GM12878 (cell line): ENCODE measurements around the gene BTK. TPM values are rescaled to one million over a fixed set of nuclear protein-coding genes. Genes with fewer than 3 reads are reported as not detected.

Experiments used
- ATAC-seq: fragments of 200-7000 bp; cut with Tn5 transposase; 3 replicates; pipeline ENCODE4 v1.9.1; 2020; ENCODE audit warnings: mild to moderate bottlenecking, moderate library complexity
- BruUV-seq: library from RNA; stranded (reverse); fragments of 400-500 nt; replicated peaks from 2 replicates; lab custom pipeline; 2021; lab: Mats Ljungman, UMichigan
- CTCF ChIA-PET: fragments of 300-600 bp; sonication (Branson Sonifier 250); formaldehyde crosslinking; extraction: SDS; loops from one replicate; lab custom pipeline; 2021; ENCODE audit warnings: inconsistent platforms; lab: Yijun Ruan, JAX
- POLR2A ChIA-PET: fragments of 350-600 bp; formaldehyde crosslinking; extraction: SDS; loops from one replicate; lab custom pipeline; 2021; ENCODE audit warnings: inconsistent platforms; lab: Charles Lee
- RAD21 ChIA-PET: fragments of 300-600 bp; sonication (Branson Sonifier 250); formaldehyde crosslinking; loops from one replicate; lab custom pipeline; 2023; ENCODE audit warnings: antibody characterized with exemption; ENCODE audit not compliant: unreplicated experiment; lab: Charles Lee
- SMC1A ChIA-PET: fragments of 300-600 bp; sonication (Branson Sonifier 250); formaldehyde crosslinking; loops from one replicate; lab custom pipeline; 2023; ENCODE audit not compliant: unreplicated experiment, uncharacterized antibody; lab: Charles Lee
- DNase-seq: peaks from one replicate; pipeline ENCODE4 v3.0.0-alpha.2; 2011; ENCODE audit warnings: low read depth, low spot score
- FAIRE-seq: peaks from 3 replicates; lab custom pipeline; 2011; peaks lifted over from hg19 to GRCh38; lab: Jason Lieb, UNC
- H2AFZ ChIP-seq: 2 replicates; pipeline ENCODE4 v1.6.0; 2011; ENCODE audit warnings: low read depth, low read length, control low read depth; ENCODE audit not compliant: control insufficient read depth
- H3K27ac ChIP-seq: 2 replicates; pipeline ENCODE4 v1.5.1; 2011; ENCODE audit warnings: control low read depth; ENCODE audit not compliant: control insufficient read depth, insufficient read depth
- H3K27me3 ChIP-seq, 2 experiments: replicated peaks in 1 of 2; 2 replicates each; pipeline versions ENCODE4 v1.6.0 to v1.6.1; 2011; ENCODE audit warnings: low read length in 1 of 2; ENCODE audit not compliant: control insufficient read depth in 2 of 2, insufficient read depth in 2 of 2
- H3K36me3 ChIP-seq, 2 experiments: 2 replicates each; pipeline ENCODE4 v1.5.1; 2011; ENCODE audit warnings: low read length in 1 of 2; ENCODE audit not compliant: control insufficient read depth in 2 of 2, insufficient read depth in 2 of 2
- H3K4me1 ChIP-seq: 2 replicates; pipeline ENCODE4 v1.6.1; 2011; ENCODE audit warnings: mild to moderate bottlenecking, low read length, moderate library complexity, mixed read lengths; ENCODE audit not compliant: control insufficient read depth, insufficient read depth
- H3K4me2 ChIP-seq: 2 replicates; pipeline ENCODE4 v1.6.0; 2011; ENCODE audit warnings: control low read depth; ENCODE audit not compliant: control insufficient read depth, insufficient read depth
- H3K4me3 ChIP-seq: fragments of 200-600 bp; sonication (generic); 2 replicates; pipeline ENCODE4 v1.5.1; 2016
- H3K79me2 ChIP-seq: 2 replicates; pipeline ENCODE4 v1.6.0; 2011; ENCODE audit warnings: low read length; ENCODE audit not compliant: control insufficient read depth, insufficient read depth
- H3K9ac ChIP-seq: 2 replicates; pipeline ENCODE4 v1.8.0; 2011; ENCODE audit warnings: low read length, control low read depth, mixed read lengths; ENCODE audit not compliant: control insufficient read depth, insufficient read depth
- H3K9me3 ChIP-seq: replicated peaks from 3 replicates; pipeline ENCODE4 v1.5.1; 2011; ENCODE audit warnings: mild to moderate bottlenecking, low read length; ENCODE audit not compliant: control insufficient read depth, insufficient read depth
- H4K20me1 ChIP-seq: 2 replicates; pipeline ENCODE4 v1.6.0; 2011; ENCODE audit not compliant: control insufficient read depth, insufficient read depth
- ASH2L ChIP-seq: fragments of 300-600, 200-600 bp; sonication (generic); IDR thresholded peaks from 2 replicates; pipeline ENCODE4 v1.6.1; 2017; ENCODE audit warnings: low read depth, mild to moderate bottlenecking, borderline replicate concordance
- BRCA1 ChIP-seq: IDR thresholded peaks from 2 replicates; pipeline ENCODE4 v1.6.1; 2011; ENCODE audit warnings: low read depth, low read length, improper control_type of control experiment
- CTCF ChIP-seq, 3 experiments: IDR thresholded peaks in 2 of 3; conservative IDR thresholded peaks in 1 of 3; 2 replicates each; pipeline ENCODE4 v1.5.1; 2011; ENCODE audit warnings: low read depth in 3 of 3, low read length in 3 of 3, mild to moderate bottlenecking in 3 of 3, control low read depth in 2 of 3, moderate library complexity in 2 of 3, inconsistent platforms in 1 of 3, mixed read lengths in 1 of 3; ENCODE audit not compliant: control insufficient read depth in 2 of 3, insufficient read depth in 1 of 3; ENCODE audit errors: extremely low read depth in 1 of 3
- EP300 ChIP-seq, 2 experiments: fragments of 150-350 bp in 1 of 2; IDR thresholded peaks; 2 replicates each; pipeline ENCODE4 v1.6.1; 2011 to 2012; ENCODE audit warnings: low read depth in 2 of 2, low read length in 2 of 2, borderline replicate concordance in 1 of 2, improper control_type of control experiment in 1 of 2, inconsistent platforms in 1 of 2; ENCODE audit not compliant: control insufficient read depth in 1 of 2
- EZH2 ChIP-seq: IDR thresholded peaks from 2 replicates; pipeline ENCODE4 v1.6.1; 2012; ENCODE audit warnings: low read depth, mild to moderate bottlenecking, control low read depth, inconsistent platforms, low read length, borderline replicate concordance; ENCODE audit not compliant: control insufficient read depth
- IKZF2 ChIP-seq, 2 experiments: fragments of 450-650 bp; IDR thresholded peaks; 2 replicates each; pipeline ENCODE4 v1.6.1; 2017; ENCODE audit warnings: mild to moderate bottlenecking in 2 of 2, moderate library complexity in 2 of 2
- IRF3 ChIP-seq: fragments of 450-650 bp; IDR thresholded peaks from 2 replicates; pipeline ENCODE4 v1.6.1; 2014; ENCODE audit warnings: mild to moderate bottlenecking
- JUND ChIP-seq: IDR thresholded peaks from 2 replicates; pipeline ENCODE4 v1.6.1; 2012; ENCODE audit warnings: low read depth, mild to moderate bottlenecking, low read length, improper control_type of control experiment, moderate library complexity
- KAT2A ChIP-seq: conservative IDR thresholded peaks from 2 replicates; pipeline ENCODE4 v1.6.1; 2011; ENCODE audit warnings: low read depth, low read length; ENCODE audit not compliant: control insufficient read depth
- SMAD1 ChIP-seq: fragments of 450-650 bp; IDR thresholded peaks from 2 replicates; pipeline ENCODE4 v1.6.1; 2018; ENCODE audit warnings: mild to moderate bottlenecking, low read depth; ENCODE audit not compliant: partially characterized antibody
- YY1 ChIP-seq: IDR thresholded peaks from 2 replicates; pipeline ENCODE4 v1.6.1; 2011; ENCODE audit warnings: low read depth, mild to moderate bottlenecking, low read length
- ZBED1 ChIP-seq: IDR thresholded peaks from 2 replicates; pipeline ENCODE4 v1.6.1; 2016; ENCODE audit warnings: borderline replicate concordance
- ZNF592 ChIP-seq: fragments of 450-650 bp; IDR thresholded peaks from 2 replicates; pipeline ENCODE4 v1.6.1; 2017; ENCODE audit warnings: mild to moderate bottlenecking, moderate library complexity
- whole genome bisulfite sequencing: methylation state at CpG from one replicate; pipeline ENCODE4 v1.1.6; 2016; ENCODE audit warnings: low lambda C conversion rate; ENCODE audit not compliant: insufficient replicate concordance, insufficient coverage; ENCODE audit errors: missing lambda C conversion rate; 5-methylcytosine and 5-hydroxymethylcytosine counted together
- in situ Hi-C: fragments of 300-500 bp; cut with MboI; formaldehyde crosslinking; loops from 9 replicates; pipeline ENCODE4 v1.14.3; 2018; ENCODE audit warnings: mixed read lengths
- intact Hi-C: fragments of 100-400 bp; cut with micrococcal nuclease; formaldehyde crosslinking; loops from one replicate; pipeline ENCODE4 v1.14.2; 2022; ENCODE audit not compliant: unreplicated experiment
- polyA plus RNA-seq, 11 experiments: library from polyadenylated mRNA; depleted of rRNA in 4 of 11; unstranded in 6 of 11; stranded (reverse) in 5 of 11; fragments of >200 nt; fragmentation: Nextera tagmentation in 4 of 11; fragmentation: Illumina TruSeq in 1 of 11; extraction: Ambion mirVana in 4 of 11; extraction: Trizol in 1 of 11; gene quantifications; 1 replicate in 1 of 11; 2 replicates in 10 of 11; pipeline versions ENCODE4 v1.2.1 to v1.2.3, GENCODE V29; 2011 to 2016; ENCODE audit warnings: inconsistent platforms in 2 of 11, missing spikeins in 2 of 11, low read depth in 1 of 11
- total RNA-seq, 4 experiments: library from RNA; depleted of rRNA in 3 of 4; stranded (reverse); fragments of >200 nt in 3 of 4; fragmentation: Illumina TruSeq in 1 of 4; extraction: Trizol in 1 of 4; gene quantifications; 2 replicates each; pipeline versions ENCODE4 v1.2.1 to v1.2.3, GENCODE V29; 2013 to 2021

BTK gene
- total and polyA plus RNA-seq, 10 of the 15 experiments (the other 5 are each of a cell fraction or from before 2014, with no cell fraction given): 24.0 to 154 (median 88.9) TPM

GRCh38 chrX:101397779-101398178 lies 11.8 kb upstream of the BTK start:
- 46% methylated on average over 4 of the region's 4 CpGs for WGBS
- H3K4me3 ChIP-seq: no peak overlapping the region
- intact Hi-C loops: no loop called here
- ChIA-PET RAD21 (no interaction called here), CTCF (interaction anchor here (1.4 kb wide), 1 partner anchor 12 kb away, joined by 3 read pairs; the partner anchor contains the start of gene BTK), SMC1A (interaction anchor here (1.5 kb wide), 1 partner anchor 14 kb away, joined by 4 read pairs; no protein-coding TSS in a partner anchor), POLR2A (no interaction called here)
- H3K79me2 ChIP-seq: peaks cover 7% of the 10 kb centered on the region
- H3K9me3 ChIP-seq: no peaks in the 10 kb centered on the region
- no TSS peak for BruUV-seq
- H3K9ac ChIP-seq: no peak overlapping the region
- TF ChIP-seq IRF3 (no peak), ZBED1 (no peak), IKZF2 (IDR thresholded peaks at IDR 0.05) (no peak), JUND (no peak), SMAD1 (no peak), YY1 (no peak), EP300 (IDR thresholded peaks at IDR 0.05; ENCODE audit: borderline replicate concordance in 1 of 2, control insufficient read depth in 1 of 2, low read depth in 2 of 2, low read length in 2 of 2) (no peak), ZNF592 (no peak), ASH2L (no peak), EZH2 (no peak), BRCA1 (no peak), KAT2A (no peak), CTCF (IDR thresholded peaks at IDR 0.05 in 2 of 3, conservative IDR thresholded peaks at IDR 0.05 in 1 of 3; ENCODE audit: control insufficient read depth in 2 of 3, extremely low read depth in 1 of 3, insufficient read depth in 1 of 3, low read depth in 3 of 3, low read length in 3 of 3) (no peak)
- no peaks in the 10 kb centered on the region; a peak in 1 of 4 replicates for H3K36me3 ChIP-seq
- in situ Hi-C loops: no loop called here
- DNase-seq: no peak
- FAIRE-seq: no peak
- H2AFZ ChIP-seq: no peak overlapping the region
- H3K4me1 ChIP-seq: no peaks in the 10 kb centered on the region
- H3K27me3 ChIP-seq: no peaks in the 10 kb centered on the region
- H3K27ac ChIP-seq: no peak overlapping the region
- no peak overlapping the region for H3K4me2 ChIP-seq
- no peaks in the 10 kb centered on the region for H4K20me1 ChIP-seq
- ATAC-seq: no peak
